Measurements from ENCODE around the gene UPK2. TPM values are rescaled to one million over a fixed set of nuclear protein-coding genes. Genes with fewer than 3 reads are reported as not detected.
"Not testable (repeated sequence)": the region's sequence is repeated elsewhere in the genome, so short reads cannot be mapped to it uniquely, and the experiment has no call there.

The UPK2 gene
- total and polyA plus RNA-seq, 7 donors, result not detected

DNA sequence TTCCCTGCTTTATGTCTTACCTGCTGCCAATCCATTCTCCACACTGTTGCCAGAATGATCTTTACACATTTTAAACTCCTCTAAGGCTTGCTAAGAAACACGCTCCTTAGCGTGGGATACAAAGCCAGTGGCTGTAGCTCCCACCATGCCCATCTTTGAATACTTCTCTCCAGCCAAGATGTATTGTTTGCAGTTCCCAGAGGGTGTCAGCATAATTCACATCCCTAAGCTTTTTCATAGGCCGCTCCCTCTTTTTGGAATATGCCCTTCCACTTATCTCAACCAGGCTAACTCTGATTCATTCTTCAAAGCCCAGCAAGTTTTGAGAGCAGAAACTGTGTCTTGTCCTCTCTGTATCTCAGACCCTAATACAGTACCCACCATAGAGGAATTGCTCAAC, 8.1 kb upstream of the UPK2 start:
- H3K4me1 ChIP-seq, result no peaks in the 10 kb centered on the region
- H3K4me3 ChIP-seq, result no peak overlapping the region
- TF ChIP-seq EP300 (IDR thresholded peaks at IDR 0.05) (no peak), POLR2A (IDR thresholded peaks at IDR 0.05) (no peak), POLR2AphosphoS5 (IDR thresholded peaks at IDR 0.05) (no peak), CTCF (IDR thresholded peaks at IDR 0.05) (no peak)
- no peaks in the 10 kb centered on the region for H3K9me3 ChIP-seq
- no peaks in the 10 kb centered on the region for H3K27me3 ChIP-seq
- no peak for DNase-seq
- 80 to 81% methylated on average over 3 of the region's 3 CpGs for WGBS, 2 donors
- no peak overlapping the region for H3K27ac ChIP-seq
- no peaks in the 10 kb centered on the region for H3K36me3 ChIP-seq
- intact Hi-C loops (cut with DNase I), result no loop called here

DNA sequence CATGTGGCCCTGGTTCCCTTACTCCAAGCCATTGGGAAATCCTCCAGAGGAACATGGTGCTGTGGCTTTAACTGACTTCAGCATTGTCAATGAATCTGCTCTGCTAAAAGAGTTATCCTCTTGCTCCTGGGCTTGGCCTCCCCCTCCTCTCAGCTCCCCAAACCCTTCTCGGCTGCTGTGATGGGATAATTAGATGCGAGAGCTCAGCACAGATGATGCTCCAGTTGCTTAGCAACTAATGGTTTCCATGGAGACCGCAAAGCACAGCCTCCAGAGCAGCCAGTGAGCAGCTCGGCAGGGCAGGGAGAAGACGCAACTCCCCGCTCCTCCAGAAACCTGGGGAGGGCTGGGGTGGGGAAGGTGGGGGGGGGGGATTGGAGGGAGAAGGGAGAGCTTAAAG, 2.8 kb upstream of the UPK2 start:
- intact Hi-C loops (cut with DNase I), result no loop called here
- no peaks in the 10 kb centered on the region for H3K27me3 ChIP-seq
- no peak for DNase-seq
- no peaks in the 10 kb centered on the region for H3K36me3 ChIP-seq
- no peak for TF ChIP-seq CTCF (IDR thresholded peaks at IDR 0.05)
- H3K27ac ChIP-seq, result no peak overlapping the region
- peaks cover 0 to 4% (median 2%) of the 10 kb centered on the region in 4 donors for H3K4me1 ChIP-seq
- H3K4me3 ChIP-seq, result no peak overlapping the region
- no peaks in the 10 kb centered on the region for H3K9me3 ChIP-seq
- WGBS, 2 donors, result 30 to 51% methylated on average over 6 of the region's 6 CpGs

- not testable (repeated sequence) for DNase-seq
- intact Hi-C loops (cut with DNase I), result loop anchor here (2.0 kb wide), 1 partner anchor 15 kb away; no protein-coding TSS in a partner anchor
These were observed 2.1 kb upstream of the UPK2 start for GRCh38 chr11:118953976-118954375.

GRCh38 chr11:118956847-118957469, 860 bp downstream of the UPK2 start:
- Histone ChIP-seq H3K4me3 (no peak overlapping the region), H3K27ac (no peak overlapping the region), H3K27me3 (no peaks in the 10 kb centered on the region), H3K36me3 (no peaks in the 10 kb centered on the region), H3K9me3 (no peaks in the 10 kb centered on the region), H3K4me1 (peaks cover 0 to 4% (median 2%) of the 10 kb centered on the region in 4 donors)
- no peak for DNase-seq
- intact Hi-C loops (cut with DNase I), result loop anchor here (1.0 to 2.0 kb wide), 3 partner anchors 24 to 268 kb away; no protein-coding TSS in a partner anchor
- WGBS, 2 donors, result 55 to 58% methylated on average over 14 of the region's 14 CpGs
- TF ChIP-seq EP300 (IDR thresholded peaks at IDR 0.05), result no peak
- no peak for TF ChIP-seq POLR2AphosphoS5 (IDR thresholded peaks at IDR 0.05)
- TF ChIP-seq CTCF (IDR thresholded peaks at IDR 0.05), result peak in 1 of 4 experiments; percentile 26

More at GRCh38 chr11:118953976-118954375, 2.1 kb upstream of the UPK2 start:
- not testable (repeated sequence) for H3K9me3 ChIP-seq, H3K4me1 ChIP-seq, H3K27me3 ChIP-seq, H3K36me3 ChIP-seq, H3K4me3 ChIP-seq, H3K27ac ChIP-seq
- 58 to 73% methylated on average over 6 of the region's 6 CpGs for WGBS, 2 donors

- TF ChIP-seq POLR2AphosphoS5 (IDR thresholded peaks at IDR 0.05) (no peak), CTCF (IDR thresholded peaks at IDR 0.05) (no peak), POLR2A (IDR thresholded peaks at IDR 0.05) (no peak), EP300 (IDR thresholded peaks at IDR 0.05) (no peak)
- H3K27ac ChIP-seq, result no peak overlapping the region
- no peak for DNase-seq
- H3K27me3 ChIP-seq, result no peaks in the 10 kb centered on the region
- WGBS, 2 donors, result 85 to 89% methylated on average over 11 of the region's 11 CpGs
- no peak overlapping the region for H3K4me3 ChIP-seq
- peaks cover 0 to 4% (median 2%) of the 10 kb centered on the region in 4 donors for H3K4me1 ChIP-seq
- H3K9me3 ChIP-seq, result no peaks in the 10 kb centered on the region
- no peaks in the 10 kb centered on the region for H3K36me3 ChIP-seq
- intact Hi-C loops (cut with DNase I), result loop anchor here (2.0 kb wide), 1 partner anchor 25 kb away; no protein-coding TSS in a partner anchor
These were observed 1.5 kb downstream of the UPK2 start for GRCh38 chr11:118957549-118957948.

All from sigmoid colon (tissue), 7 donors.